Left renal cortex interstitium (tissue), 4 donors: ENCODE results near the gene ZNF414. TPM values are rescaled to one million over a fixed set of nuclear protein-coding genes. Genes with fewer than 3 reads are reported as not detected.

Source experiments
- DNase-seq, 4 donors: peaks; one replicate each; pipeline ENCODE4 v3.0.0-alpha.2; 2013; ENCODE audit warnings: low read depth in 4 of 4, low spot score in 2 of 4, missing footprints in 1 of 4
- polyA plus RNA-seq, 4 donors: library from polyadenylated mRNA; unstranded; fragments of 120-200 nt; gene quantifications; one replicate each; pipeline ENCODE4 v1.2.1, GENCODE V29; 2013; ENCODE audit not compliant: insufficient read length in 4 of 4

The ZNF414 gene
- polyA plus RNA-seq, 4 donors: 16.9 to 35.9 (median 25.8) TPM

GRCh38 chr19:8494158-8494557 is 19.8 kb downstream of the ZNF414 start:
- DNase-seq: no peak

- DNase-seq: no peak
Measured at GRCh38 chr19:8491574-8491973, 22.4 kb downstream of the ZNF414 start.

- no peak for DNase-seq
Measured at GRCh38 chr19:8490873-8491272, 23.1 kb downstream of the ZNF414 start.

GRCh38 chr19:8490395-8490760 is 23.6 kb downstream of the ZNF414 start:
- DNase-seq: no peak

GRCh38 chr19:8489561-8490394 is 24.2 kb downstream of the ZNF414 start:
- DNase-seq: no peak

- no peak for DNase-seq
Measured at GRCh38 chr19:8488365-8488764, 25.6 kb downstream of the ZNF414 start.

- no peak for DNase-seq
Measured at GRCh38 chr19:8487137-8487851, 26.7 kb downstream of the ZNF414 start.

GRCh38 chr19:8486661-8487136 is 27.3 kb downstream of the ZNF414 start:
- DNase-seq: no peak

- DNase-seq: no peak
Measured at GRCh38 chr19:8485561-8486371, 28.2 kb downstream of the ZNF414 start.

- DNase-seq: no peak
Measured at GRCh38 chr19:8484331-8484894, 29.6 kb downstream of the ZNF414 start.

- DNase-seq: no peak
Measured at GRCh38 chr19:8483165-8483564, 30.8 kb downstream of the ZNF414 start.

- no peak for DNase-seq
Measured at GRCh38 chr19:8482696-8483095, 31.3 kb downstream of the ZNF414 start.

GRCh38 chr19:8481616-8482015 is 32.4 kb downstream of the ZNF414 start:
- DNase-seq: no peak

GRCh38 chr19:8481201-8481600 is 32.8 kb downstream of the ZNF414 start:
- no peak for DNase-seq

- no peak for DNase-seq
Measured at GRCh38 chr19:8478598-8478997, 35.4 kb downstream of the ZNF414 start.

GRCh38 chr19:8477889-8478288 is 36.1 kb downstream of the ZNF414 start:
- no peak for DNase-seq

- no peak for DNase-seq
Measured at GRCh38 chr19:8476524-8476923, 37.4 kb downstream of the ZNF414 start.

- DNase-seq: no peak
Measured at GRCh38 chr19:8475005-8475404, 39.0 kb downstream of the ZNF414 start.

GRCh38 chr19:8473648-8474476 is 40.1 kb downstream of the ZNF414 start:
- no peak for DNase-seq
